GM12875 (cell line): ENCODE results near the gene MRPL40.

Experiments
- H3K4me3 ChIP-seq: one replicate; pipeline ENCODE4 v1.5.1; 2011; ENCODE audit warnings: low read depth, low read length, control low read depth
- CTCF ChIP-seq: IDR thresholded peaks from 2 replicates; pipeline ENCODE4 v1.5.1; 2011; ENCODE audit warnings: low read depth, mild to moderate bottlenecking, control low read depth, inconsistent platforms, low read length, moderate library complexity, borderline replicate concordance; ENCODE audit not compliant: insufficient read depth

The MRPL40 gene

DNA sequence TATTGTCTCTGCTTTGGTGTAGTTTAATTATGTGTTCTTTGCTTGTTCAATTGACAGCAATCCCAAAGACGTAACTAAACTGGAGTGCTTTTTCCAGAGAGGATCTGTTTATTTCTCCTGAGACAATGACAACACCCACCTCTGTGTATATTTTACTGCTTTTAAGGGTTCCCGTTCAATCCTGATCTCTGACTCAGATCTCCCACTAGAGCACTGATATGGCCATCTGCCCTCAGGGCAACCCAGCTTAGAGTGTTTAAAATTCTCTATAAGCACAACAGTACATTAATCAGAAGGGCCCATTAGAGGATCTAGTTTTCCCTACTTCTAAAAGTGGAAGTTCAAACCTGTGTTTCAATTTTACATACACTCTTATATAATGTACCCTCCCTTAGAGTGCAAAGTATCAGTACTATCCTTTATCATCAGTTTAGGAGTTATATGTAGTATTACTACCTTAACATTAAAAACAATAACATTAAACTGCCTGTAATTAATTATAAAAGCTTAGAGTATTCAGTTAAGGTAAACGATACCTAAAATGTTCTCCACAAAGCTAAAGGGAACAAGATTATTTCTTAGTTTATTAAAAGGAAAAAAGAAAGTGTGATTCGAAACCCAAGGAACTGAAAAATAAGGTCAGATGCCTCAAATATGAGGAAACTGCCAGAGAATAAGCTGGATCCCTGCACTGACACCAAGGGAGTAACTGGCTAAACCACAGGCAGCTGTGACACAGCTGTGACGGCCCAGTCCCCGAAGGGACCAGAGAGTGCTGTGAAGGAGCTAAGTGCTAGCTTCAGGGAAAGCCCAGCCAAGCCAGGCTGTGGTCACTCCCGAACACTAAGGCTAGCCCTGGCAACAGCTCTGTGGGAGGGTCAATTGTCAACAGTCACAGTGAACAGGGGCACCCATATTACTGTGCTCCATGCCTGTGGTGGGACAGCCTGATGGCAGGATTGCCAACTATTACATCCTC lies 31.4 kb downstream of the MRPL40 start:
- no peak for TF ChIP-seq CTCF

GRCh38 chr22:19464546-19464945 lies 32.2 kb downstream of the MRPL40 start:
- no peak for TF ChIP-seq CTCF
- no peak overlapping the region for H3K4me3 ChIP-seq

More for the DNA sequence above, 31.4 kb downstream of the MRPL40 start:
- no peak overlapping the region for H3K4me3 ChIP-seq

GRCh38 chr22:19464975-19465374 lies 32.6 kb downstream of the MRPL40 start:
- no peak for TF ChIP-seq CTCF

GRCh38 chr22:19466126-19466716 lies 33.9 kb downstream of the MRPL40 start:
- TF ChIP-seq CTCF: no peak
- no peak overlapping the region for H3K4me3 ChIP-seq

More at GRCh38 chr22:19464975-19465374, 32.6 kb downstream of the MRPL40 start:
- no peak overlapping the region for H3K4me3 ChIP-seq

GRCh38 chr22:19466848-19467752 lies 34.8 kb downstream of the MRPL40 start:
- TF ChIP-seq CTCF: no peak
- no peak overlapping the region for H3K4me3 ChIP-seq

DNA sequence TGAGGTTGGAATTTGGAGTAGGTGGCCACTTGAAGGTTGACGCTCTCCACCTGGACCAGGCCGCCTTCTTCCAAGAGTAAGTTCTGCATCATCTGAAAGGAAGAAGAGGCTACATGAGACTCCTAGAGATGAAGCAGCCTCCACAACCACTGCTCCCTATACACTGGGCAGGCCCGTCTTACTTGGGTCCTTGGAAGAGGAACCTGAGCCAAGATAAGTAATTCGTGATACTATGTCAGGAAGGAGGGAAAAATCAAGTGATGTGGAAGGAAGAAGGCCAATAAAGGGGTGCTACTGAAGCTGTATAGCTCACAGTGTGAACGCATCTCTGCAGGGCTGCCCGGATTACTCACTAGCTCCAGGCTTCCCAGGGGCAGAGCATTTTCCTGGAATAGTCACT lies 35.6 kb downstream of the MRPL40 start:
- TF ChIP-seq CTCF: no peak
- no peak overlapping the region for H3K4me3 ChIP-seq
